Peyer's patch (tissue), 4 donors: ENCODE results near the gene TIAM2. TPM values are rescaled to one million over a fixed set of nuclear protein-coding genes. Genes with fewer than 3 reads are reported as not detected.
A peak's percentile ranks its signal among the peaks of the same experiment; 100 is the strongest.

Source experiments
- DNase-seq, 3 donors: peaks; one replicate each; pipeline ENCODE4 v3.0.0-alpha.2; 2017 to 2019
- H3K27ac ChIP-seq, 4 donors: fragments of 200-600 bp; sonication (generic); one replicate each; pipeline ENCODE4 v1.5.1; 2016 to 2019
- H3K27me3 ChIP-seq, 2 donors: fragments of 200-600 bp; sonication (generic); one replicate each; pipeline ENCODE4 v1.5.1; 2019
- H3K36me3 ChIP-seq, 3 donors: fragments of 200-600 bp; sonication (generic); one replicate each; pipeline ENCODE4 v1.5.1; 2016 to 2019
- H3K4me1 ChIP-seq, 4 donors: fragments of 200-600 bp; sonication (generic); one replicate each; pipeline ENCODE4 v1.5.1; 2016 to 2019
- H3K4me3 ChIP-seq, 4 donors: fragments of 200-600 bp; sonication (generic); 1 replicate in 3 of 4; 2 replicates in 1 of 4; pipeline ENCODE4 v1.5.1; 2016 to 2019; ENCODE audit warnings: mild to moderate bottlenecking in 1 of 4
- H3K9me3 ChIP-seq, 4 donors: fragments of 200-600 bp; sonication (generic); one replicate each; pipeline ENCODE4 v1.5.1; 2016 to 2019; ENCODE audit warnings: mild to moderate bottlenecking in 1 of 4
- CTCF ChIP-seq, 6 experiments: fragments of 450-650 bp in 4 of 6; fragments of 200-600 bp in 2 of 6; sonication (generic) in 1 of 6; IDR thresholded peaks; one replicate each; pipeline ENCODE4 v1.5.1; 2017 to 2019; ENCODE audit warnings: antibody characterized with exemption in 6 of 6, mild to moderate bottlenecking in 3 of 6, moderate library complexity in 1 of 6
- POLR2A ChIP-seq, 2 donors: fragments of 450-650 bp; IDR thresholded peaks; one replicate each; pipeline ENCODE4 v1.5.1; 2017; ENCODE audit warnings: antibody characterized with exemption in 2 of 2, mild to moderate bottlenecking in 2 of 2, moderate library complexity in 2 of 2
- total RNA-seq, 4 donors: library from RNA; depleted of rRNA; stranded (reverse); fragments of >200 nt; gene quantifications; one replicate each; pipeline ENCODE4 v1.1.0, GENCODE V29; 2016

The TIAM2 gene
- total RNA-seq, 4 donors from 2014 or later: 47.0 to 139 (median 91.9) TPM

GRCh38 chr6:155245831-155246230 lies 250.7 kb downstream of the TIAM2 start:
- Histone ChIP-seq H3K27ac (no peak overlapping the region), H3K27me3 (no peaks in the 10 kb centered on the region), H3K4me1 (no peaks in the 10 kb centered on the region), H3K36me3 (peaks cover 0 to 23% (median 0%) of the 10 kb centered on the region in 3 donors), H3K9me3 (no peaks in the 10 kb centered on the region), H3K4me3 (no peak overlapping the region)
- DNase-seq: no peak
- TF ChIP-seq CTCF (IDR thresholded peaks at IDR 0.05) (no peak), POLR2A (IDR thresholded peaks at IDR 0.05) (no peak)

GRCh38 chr6:155246825-155247224 lies 251.7 kb downstream of the TIAM2 start:
- TF ChIP-seq CTCF (IDR thresholded peaks at IDR 0.05) (no peak), POLR2A (IDR thresholded peaks at IDR 0.05) (no peak)
- no peak overlapping the region for H3K4me3 ChIP-seq
- H3K4me1 ChIP-seq: no peaks in the 10 kb centered on the region
- DNase-seq: no peak
- H3K27ac ChIP-seq: no peak overlapping the region
- peaks cover 0 to 29% (median 0%) of the 10 kb centered on the region in 3 donors for H3K36me3 ChIP-seq
- H3K27me3 ChIP-seq: no peaks in the 10 kb centered on the region
- no peaks in the 10 kb centered on the region for H3K9me3 ChIP-seq

GRCh38 chr6:155247618-155248007 lies 252.5 kb downstream of the TIAM2 start:
- Histone ChIP-seq H3K27ac (no peak overlapping the region), H3K4me1 (no peaks in the 10 kb centered on the region), H3K4me3 (no peak overlapping the region), H3K27me3 (no peaks in the 10 kb centered on the region), H3K9me3 (no peaks in the 10 kb centered on the region), H3K36me3 (peaks cover 0 to 37% (median 0%) of the 10 kb centered on the region in 3 donors)
- no peak for DNase-seq
- TF ChIP-seq POLR2A (IDR thresholded peaks at IDR 0.05) (no peak), CTCF (IDR thresholded peaks at IDR 0.05) (no peak)

GRCh38 chr6:155248008-155249001 lies 253.2 kb downstream of the TIAM2 start:
- Histone ChIP-seq H3K36me3 (peaks cover 0 to 41% (median 0%) of the 10 kb centered on the region in 3 donors), H3K4me1 (no peaks in the 10 kb centered on the region), H3K9me3 (no peaks in the 10 kb centered on the region), H3K4me3 (no peak overlapping the region), H3K27me3 (no peaks in the 10 kb centered on the region), H3K27ac (no peak overlapping the region)
- no peak for TF ChIP-seq POLR2A (IDR thresholded peaks at IDR 0.05)
- peak; percentile 9 to 55 (median 47) for TF ChIP-seq CTCF (IDR thresholded peaks at IDR 0.05)
- DNase-seq: peak in 2 of 3 donors; percentile 47 to 66

- no peaks in the 10 kb centered on the region for H3K27me3 ChIP-seq
- TF ChIP-seq CTCF (IDR thresholded peaks at IDR 0.05) (no peak), POLR2A (IDR thresholded peaks at IDR 0.05) (no peak)
- no peak overlapping the region for H3K4me3 ChIP-seq
- H3K36me3 ChIP-seq: peaks cover 0 to 61% (median 0%) of the 10 kb centered on the region in 3 donors
- H3K27ac ChIP-seq: no peak overlapping the region
- H3K9me3 ChIP-seq: no peaks in the 10 kb centered on the region
- no peaks in the 10 kb centered on the region for H3K4me1 ChIP-seq
- DNase-seq: no peak
Observed at GRCh38 chr6:155250701-155251381, 255.7 kb downstream of the TIAM2 start.
